SK-N-SH (cell line): ENCODE results near the gene C1orf174. TPM values are rescaled to one million over a fixed set of nuclear protein-coding genes. Genes with fewer than 3 reads are reported as not detected.

Experiments
- CTCF ChIA-PET: fragments of 300-600, 350-600 bp; formaldehyde crosslinking; extraction: SDS; loops from one replicate; lab custom pipeline; 2021; lab: Yijun Ruan, JAX
- POLR2A ChIA-PET: fragments of 350-600 bp; sonication (Branson Sonifier 250); formaldehyde crosslinking; extraction: SDS; loops from one replicate; lab custom pipeline; 2020; ENCODE audit warnings: antibody characterized with exemption, inconsistent platforms; lab: Yijun Ruan, JAX
- DNase-seq: peaks from one replicate; pipeline ENCODE4 v3.0.0; 2012
- H2AFZ ChIP-seq: fragments of 200-600 bp; sonication (generic); 2 replicates; pipeline ENCODE4 v1.8.1; 2016; ENCODE audit warnings: antibody characterized with exemption, mild to moderate bottlenecking, low read depth
- H3F3A ChIP-seq: fragments of 200-600 bp; sonication (generic); replicated peaks from 2 replicates; pipeline ENCODE3; 2016; ENCODE audit warnings: antibody characterized with exemption, mild to moderate bottlenecking; ENCODE audit not compliant: insufficient read depth
- H3K27ac ChIP-seq, 2 experiments: fragments of 200-500 bp in 1 of 2; fragments of 200-600 bp in 1 of 2; sonication (Bioruptor generic) in 1 of 2; sonication (generic), shearing (Covaris generic) in 1 of 2; 2 replicates each; pipeline versions ENCODE4 v1.5.1 to v1.6.1; 2014 to 2016; ENCODE audit warnings: low read depth in 2 of 2, inconsistent platforms in 1 of 2, low read length in 1 of 2, mild to moderate bottlenecking in 1 of 2, mixed read lengths in 1 of 2
- H3K27me3 ChIP-seq: fragments of 200-600 bp; sonication (generic), shearing (Covaris generic); 2 replicates; pipeline ENCODE4 v1.6.1; 2016; ENCODE audit warnings: mixed run types; ENCODE audit not compliant: insufficient read depth
- H3K36me3 ChIP-seq, 2 experiments: fragments of 200-500 bp in 1 of 2; fragments of 200-600 bp in 1 of 2; sonication (Bioruptor generic) in 1 of 2; sonication (generic) in 1 of 2; replicated peaks in 1 of 2; 2 replicates each; pipeline versions ENCODE3 to v1.5.1; 2014 to 2016; ENCODE audit warnings: low read length in 1 of 2, mild to moderate bottlenecking in 1 of 2; ENCODE audit not compliant: insufficient read depth in 2 of 2, control insufficient read depth in 1 of 2
- H3K4me1 ChIP-seq, 2 experiments: fragments of 200-500 bp in 1 of 2; fragments of 200-600 bp in 1 of 2; sonication (Bioruptor generic) in 1 of 2; sonication (generic), shearing (Covaris generic) in 1 of 2; 2 replicates each; pipeline versions ENCODE4 v1.5.1 to v1.6.1; 2014 to 2016; ENCODE audit warnings: low read depth in 1 of 2, low read length in 1 of 2, mixed run types in 1 of 2; ENCODE audit not compliant: insufficient read depth in 2 of 2, control insufficient read depth in 1 of 2
- H3K4me2 ChIP-seq: fragments of 200-600 bp; sonication (generic), shearing (Covaris generic); 2 replicates; pipeline ENCODE4 v1.6.1; 2017; ENCODE audit warnings: mixed run types
- H3K4me3 ChIP-seq, 2 experiments: fragments of 200-500 bp in 1 of 2; fragments of 200-600 bp in 1 of 2; sonication (Bioruptor generic) in 1 of 2; sonication (generic), shearing (Covaris generic) in 1 of 2; 2 replicates each; pipeline versions ENCODE4 v1.5.1 to v1.8.1; 2014 to 2016; ENCODE audit warnings: low read depth in 2 of 2, inconsistent platforms in 1 of 2, low read length in 1 of 2, mild to moderate bottlenecking in 1 of 2, mixed read lengths in 1 of 2, moderate library complexity in 1 of 2
- H3K79me2 ChIP-seq: fragments of 200-600 bp; sonication (generic); 2 replicates; pipeline ENCODE4 v1.8.1; 2017; ENCODE audit warnings: mild to moderate bottlenecking; ENCODE audit not compliant: insufficient read depth
- H3K9ac ChIP-seq: fragments of 200-600 bp; sonication (generic); 2 replicates; pipeline ENCODE4 v1.6.1; 2017; ENCODE audit warnings: mixed run types
- H3K9me2 ChIP-seq: fragments of 200-600 bp; sonication (generic); 2 replicates; pipeline ENCODE4 v1.6.1; 2017; ENCODE audit warnings: mixed run types
- H3K9me3 ChIP-seq: fragments of 200-600 bp; sonication (generic); 2 replicates; pipeline ENCODE4 v1.6.1; 2017; ENCODE audit warnings: mixed run types, mild to moderate bottlenecking, moderate library complexity
- H4K20me1 ChIP-seq: fragments of 200-600 bp; sonication (generic); 2 replicates; pipeline ENCODE4 v1.6.1; 2017; ENCODE audit warnings: mild to moderate bottlenecking, mixed run types; ENCODE audit not compliant: insufficient read depth
- EZH2phosphoT487 ChIP-seq: fragments of 200-600 bp; sonication (generic); IDR thresholded peaks from 2 replicates; pipeline ENCODE4 v1.6.1; 2017; ENCODE audit warnings: low read depth, mixed run types, mild to moderate bottlenecking, antibody characterized with exemption, moderate library complexity, borderline replicate concordance
- FOSL2 ChIP-seq: IDR thresholded peaks from 2 replicates; pipeline ENCODE4 v1.4.0; 2012; ENCODE audit warnings: low read depth, mild to moderate bottlenecking, moderate library complexity, borderline replicate concordance
- GABPA ChIP-seq: IDR thresholded peaks from 2 replicates; pipeline ENCODE4 v1.4.0; 2012; ENCODE audit warnings: low read depth, mild to moderate bottlenecking
- JUND ChIP-seq: IDR thresholded peaks from 2 replicates; pipeline ENCODE4 v1.4.0; 2012
- MEF2A ChIP-seq: IDR thresholded peaks from 2 replicates; pipeline ENCODE4 v1.4.0; 2012; ENCODE audit warnings: low read depth, borderline replicate concordance
- NFIC ChIP-seq: IDR thresholded peaks from 2 replicates; pipeline ENCODE4 v1.4.0; 2012; ENCODE audit warnings: borderline replicate concordance
- NRF1 ChIP-seq: IDR thresholded peaks from 2 replicates; pipeline ENCODE4 v1.6.1; 2012; ENCODE audit warnings: low read depth, mild to moderate bottlenecking, low read length
- POLR2AphosphoS5 ChIP-seq: IDR thresholded peaks from 2 replicates; pipeline ENCODE4 v1.6.1; 2012; ENCODE audit warnings: low read depth, low read length
- RCOR1 ChIP-seq: fragments of 150-350 bp; IDR thresholded peaks from 2 replicates; pipeline ENCODE4 v1.6.1; 2017; ENCODE audit warnings: antibody characterized with exemption, low read length
- TCF12 ChIP-seq: IDR thresholded peaks from 2 replicates; pipeline ENCODE4 v1.4.0; 2012
- TEAD4 ChIP-seq: IDR thresholded peaks from 2 replicates; pipeline ENCODE4 v1.4.0; 2012; ENCODE audit warnings: mild to moderate bottlenecking, borderline replicate concordance; ENCODE audit not compliant: insufficient read depth
- USF2 ChIP-seq: fragments of 150-350 bp; IDR thresholded peaks from 2 replicates; pipeline ENCODE4 v1.6.1; 2017; ENCODE audit warnings: antibody characterized with exemption, low read length, low read depth, borderline replicate concordance
- ZBTB33 ChIP-seq: IDR thresholded peaks from 2 replicates; pipeline ENCODE4 v1.4.0; 2012; ENCODE audit warnings: low read depth, borderline replicate concordance
- WGBS: methylation state at CpG from one replicate; pipeline ENCODE4 v1.1.6; 2017; ENCODE audit warnings: low lambda C conversion rate; 5-methylcytosine and 5-hydroxymethylcytosine counted together
- polyA plus RNA-seq, 3 experiments: library from polyadenylated mRNA; depleted of rRNA; stranded (reverse); fragments of >200 nt; gene quantifications; 2 replicates each; pipeline ENCODE4 v1.2.3, GENCODE V29; 2012

Gene C1orf174
- polyA plus RNA-seq, 1 of the 3 experiments (the other 2 are of a cell fraction): 21.4 TPM

GRCh38 chr1:3898475-3898735, 1.7 kb downstream of the C1orf174 start (continued):
- TF ChIP-seq RCOR1 (no peak), TEAD4 (no peak), USF2 (no peak), POLR2AphosphoS5 (no peak), NRF1 (no peak), JUND (no peak)
- TF ChIP-seq, all 33 proteins: peak for 0

- no peaks in the 10 kb centered on the region for H3K9me3 ChIP-seq
- ChIA-PET CTCF (interaction anchor here (0.9 kb wide), 1 partner anchor 11 kb away, joined by 5 read pairs; no protein-coding TSS in a partner anchor), POLR2A (no interaction called here)
- H3K4me2 ChIP-seq: no peak overlapping the region
- 0 out of 2 replicates have a peak, but pooled peaks cover 9% of the 10 kb centered on the region for H4K20me1 ChIP-seq
- no peak overlapping the region for H3K9ac ChIP-seq
- 98% methylated on average over 6 of the region's 7 CpGs for WGBS
- H3K4me3 ChIP-seq: no peak overlapping the region
- no peaks in the 10 kb centered on the region for H3K9me2 ChIP-seq
- peaks cover 8 to 12% of the 10 kb centered on the region in 2 experiments for H3K36me3 ChIP-seq
- H3K79me2 ChIP-seq: peaks cover 73% of the 10 kb centered on the region
- DNase-seq: no peak
- H2AFZ ChIP-seq: no peak overlapping the region
- no peaks in the 10 kb centered on the region for H3F3A ChIP-seq
- H3K27me3 ChIP-seq: no peaks in the 10 kb centered on the region
- H3K27ac ChIP-seq: no peak overlapping the region
- TF ChIP-seq TCF12 (no peak), MEF2A (no peak), GABPA (no peak), NFIC (no peak), ZBTB33 (no peak), EZH2phosphoT487 (no peak), USF2 (no peak), FOSL2 (no peak)
- peaks cover 0 to 4% of the 10 kb centered on the region in 2 experiments; a peak in 1 of 4 replicates for H3K4me1 ChIP-seq
Measured at GRCh38 chr1:3896396-3897000, 3.6 kb downstream of the C1orf174 start.
